Effector memory CD4-positive, alpha-beta T cell (primary cell): ENCODE results near the gene KCNMB1.

Experiments
- DNase-seq, 3 donors: peaks; one replicate each; pipeline ENCODE4 v3.0.0-alpha.2; 2020
- H3K27ac ChIP-seq: 2 replicates; pipeline ENCODE4 v1.7.0; 2013; ENCODE audit warnings: mild to moderate bottlenecking, low read length, moderate library complexity; ENCODE audit not compliant: insufficient read depth, poor library complexity, severe bottlenecking
- H3K27me3 ChIP-seq: replicated peaks from 2 replicates; pipeline ENCODE4 v1.7.0; 2013; ENCODE audit warnings: mild to moderate bottlenecking, low read length; ENCODE audit not compliant: insufficient read depth, control insufficient read depth, poor library complexity, severe bottlenecking
- H3K36me3 ChIP-seq: 2 replicates; pipeline ENCODE4 v1.7.0; 2013; ENCODE audit warnings: mild to moderate bottlenecking, low read length, moderate library complexity; ENCODE audit not compliant: control insufficient read depth, insufficient read depth
- H3K4me1 ChIP-seq: 2 replicates; pipeline ENCODE4 v1.7.0; 2013; ENCODE audit warnings: low read length, mild to moderate bottlenecking; ENCODE audit not compliant: control insufficient read depth, insufficient read depth, poor library complexity, severe bottlenecking
- H3K4me3 ChIP-seq: 2 replicates; pipeline ENCODE4 v1.7.0; 2013; ENCODE audit warnings: low read length, low read depth, mild to moderate bottlenecking; ENCODE audit not compliant: insufficient read depth, poor library complexity, severe bottlenecking
- H3K9me3 ChIP-seq: 2 replicates; pipeline ENCODE4 v1.7.0; 2013; ENCODE audit warnings: mild to moderate bottlenecking, low read length, moderate library complexity; ENCODE audit not compliant: control insufficient read depth

Gene KCNMB1

GRCh38 chr5:170365011-170365410, 24.2 kb downstream of the KCNMB1 start:
- Histone ChIP-seq H3K27me3 (no peaks in the 10 kb centered on the region), H3K4me3 (no peak overlapping the region), H3K36me3 (no peaks in the 10 kb centered on the region), H3K9me3 (no peaks in the 10 kb centered on the region), H3K27ac (no peak overlapping the region), H3K4me1 (no peaks in the 10 kb centered on the region)
- no peak for DNase-seq

- Histone ChIP-seq H3K9me3 (no peaks in the 10 kb centered on the region), H3K4me3 (no peak overlapping the region), H3K27ac (no peak overlapping the region), H3K27me3 (no peaks in the 10 kb centered on the region), H3K36me3 (no peaks in the 10 kb centered on the region), H3K4me1 (no peaks in the 10 kb centered on the region)
- no peak for DNase-seq
These were observed 25.5 kb downstream of the KCNMB1 start for GRCh38 chr5:170363671-170364070.

- Histone ChIP-seq H3K4me1 (no peaks in the 10 kb centered on the region), H3K27ac (no peak overlapping the region), H3K9me3 (no peaks in the 10 kb centered on the region), H3K27me3 (no peaks in the 10 kb centered on the region), H3K36me3 (no peaks in the 10 kb centered on the region), H3K4me3 (no peak overlapping the region)
- DNase-seq, result no peak
These were observed 26.5 kb downstream of the KCNMB1 start for GRCh38 chr5:170362656-170363055.

GRCh38 chr5:170362102-170362501, 27.1 kb downstream of the KCNMB1 start:
- no peaks in the 10 kb centered on the region for H3K36me3 ChIP-seq
- no peak for DNase-seq
- no peak overlapping the region for H3K27ac ChIP-seq
- no peaks in the 10 kb centered on the region for H3K4me1 ChIP-seq
- no peak overlapping the region for H3K4me3 ChIP-seq
- no peaks in the 10 kb centered on the region for H3K9me3 ChIP-seq
- H3K27me3 ChIP-seq, result no peaks in the 10 kb centered on the region

GRCh38 chr5:170361616-170362015, 27.6 kb downstream of the KCNMB1 start:
- DNase-seq, result no peak
- H3K27ac ChIP-seq, result no peak overlapping the region

GRCh38 chr5:170361116-170361515, 28.1 kb downstream of the KCNMB1 start:
- Histone ChIP-seq H3K27me3 (no peaks in the 10 kb centered on the region), H3K4me3 (no peak overlapping the region), H3K9me3 (no peaks in the 10 kb centered on the region), H3K4me1 (no peaks in the 10 kb centered on the region), H3K27ac (no peak overlapping the region), H3K36me3 (no peaks in the 10 kb centered on the region)
- DNase-seq, result no peak

More at GRCh38 chr5:170361616-170362015, 27.6 kb downstream of the KCNMB1 start:
- H3K36me3 ChIP-seq, result no peaks in the 10 kb centered on the region
- H3K9me3 ChIP-seq, result no peaks in the 10 kb centered on the region
- H3K27me3 ChIP-seq, result no peaks in the 10 kb centered on the region
- H3K4me3 ChIP-seq, result no peak overlapping the region
- H3K4me1 ChIP-seq, result no peaks in the 10 kb centered on the region

- no peaks in the 10 kb centered on the region for H3K4me1 ChIP-seq
- no peak overlapping the region for H3K4me3 ChIP-seq
- no peaks in the 10 kb centered on the region for H3K9me3 ChIP-seq
- no peaks in the 10 kb centered on the region for H3K36me3 ChIP-seq
- H3K27me3 ChIP-seq, result no peaks in the 10 kb centered on the region
- no peak overlapping the region for H3K27ac ChIP-seq
- DNase-seq, result no peak
These were observed 28.5 kb downstream of the KCNMB1 start for GRCh38 chr5:170360709-170361108.

GRCh38 chr5:170357955-170358444, 31.2 kb downstream of the KCNMB1 start:
- Histone ChIP-seq H3K27ac (no peak overlapping the region), H3K9me3 (no peaks in the 10 kb centered on the region)
- no peak for DNase-seq

GRCh38 chr5:170355601-170356098, 33.5 kb downstream of the KCNMB1 start:
- Histone ChIP-seq H3K9me3 (no peaks in the 10 kb centered on the region), H3K27me3 (peaks cover 5% of the 10 kb centered on the region), H3K4me3 (no peak overlapping the region), H3K27ac (no peak overlapping the region), H3K4me1 (no peaks in the 10 kb centered on the region), H3K36me3 (no peaks in the 10 kb centered on the region)
- DNase-seq, result no peak

More at GRCh38 chr5:170357955-170358444, 31.2 kb downstream of the KCNMB1 start:
- Histone ChIP-seq H3K36me3 (no peaks in the 10 kb centered on the region), H3K27me3 (peaks cover 5% of the 10 kb centered on the region), H3K4me1 (no peaks in the 10 kb centered on the region), H3K4me3 (no peak overlapping the region)

- Histone ChIP-seq H3K27me3 (peaks cover 5% of the 10 kb centered on the region), H3K4me3 (no peak overlapping the region), H3K27ac (no peak overlapping the region), H3K9me3 (no peaks in the 10 kb centered on the region), H3K4me1 (no peaks in the 10 kb centered on the region), H3K36me3 (no peaks in the 10 kb centered on the region)
- DNase-seq, result no peak
These were observed 35.2 kb downstream of the KCNMB1 start for GRCh38 chr5:170353961-170354360.
